CD4-positive, alpha-beta T cell treated with Interleukin-15 for 1 hour (primary cell): ENCODE measurements around the gene KRIT1.

Experiments
- DNase-seq: peaks from one replicate; pipeline ENCODE4 v3.0.0-alpha.2; 2020

KRIT1 gene

DNA sequence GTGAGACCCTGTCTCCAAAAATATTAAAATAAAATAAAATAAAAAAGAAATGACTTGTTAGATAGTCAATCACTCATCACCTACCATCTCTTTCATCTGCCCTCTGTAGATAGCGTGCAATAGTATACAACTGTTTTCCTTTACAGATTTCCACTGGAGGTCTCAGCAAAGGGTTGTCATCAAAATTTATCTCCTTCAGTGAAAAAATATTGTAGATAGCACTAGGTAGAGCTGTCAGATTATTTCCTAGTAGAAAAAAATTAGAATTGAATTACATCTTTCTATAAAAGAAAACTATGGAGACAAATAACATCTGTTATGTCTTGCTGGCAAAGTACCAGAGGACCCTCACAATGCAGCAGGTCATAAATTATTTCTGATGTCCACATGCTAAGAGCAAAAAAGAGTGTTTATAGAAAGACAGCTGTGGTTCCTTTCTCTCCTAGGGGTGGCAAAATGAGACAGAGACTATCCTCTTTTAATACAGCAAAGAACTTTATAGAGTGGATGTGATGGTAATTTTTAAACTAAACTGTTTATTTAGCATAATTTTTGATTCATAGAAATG, 95.2 kb downstream of the KRIT1 start:
- no peak for DNase-seq

DNA sequence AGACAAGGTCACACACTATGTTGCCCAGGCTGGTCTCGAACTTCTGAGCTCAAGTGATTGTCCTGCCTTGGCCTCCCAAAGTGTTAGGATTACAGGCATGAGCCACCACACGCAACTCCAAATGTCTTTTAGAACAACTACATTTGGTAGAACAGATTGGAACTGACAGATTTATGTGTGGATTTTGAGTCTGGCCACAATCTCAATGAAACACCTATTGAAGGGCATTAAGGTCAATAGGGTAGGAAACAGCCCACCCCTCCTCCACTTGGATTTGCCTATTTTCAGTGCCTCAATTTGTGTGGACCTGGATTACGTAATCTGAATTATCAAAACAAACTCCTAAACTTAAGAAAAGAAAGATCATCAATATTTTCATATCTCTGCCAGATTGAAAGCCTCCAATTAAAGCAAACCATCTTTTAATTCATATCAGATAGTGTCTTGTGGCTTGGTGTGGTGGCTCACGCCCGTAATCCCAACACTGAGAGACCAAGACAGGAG, 95.9 kb downstream of the KRIT1 start:
- DNase-seq: no peak
